ENCODE results near the gene DCLRE1A. TPM values are rescaled to one million over a fixed set of nuclear protein-coding genes. Genes with fewer than 3 reads are reported as not detected.

The DCLRE1A gene
- total RNA-seq: 10 to 100 TPM; 12.7 to 13.9 TPM

GRCh38 chr10:113854013-113854760, at the start of gene DCLRE1A, which contains the start of gene NHLRC2:
Gene DCLRE1A, minus strand, starts transcription at chr10:113854082. Its CDS starts 900 bp downstream, at chr10:113853182.
Gene NHLRC2, plus strand, starts transcription at chr10:113854661. Its CDS starts 212 bp downstream, at chr10:113854873.
- ChIA-PET CTCF (no interaction called here), POLR2A (no interaction called here)
- H3K4me3 Mint-ChIP-seq: peak within 1 kb of the TSS; percentile 97
- no peaks in the 10 kb centered on the region for H3K27me3 Mint-ChIP-seq
- peak; percentile 60 for DNase-seq
- H3K27ac Mint-ChIP-seq: peak within 1 kb of the TSS; percentile 98
- peaks cover 30% of the 10 kb centered on the region for H3K36me3 Mint-ChIP-seq (ENCODE audit: low read depth)
- H3K9me3 Mint-ChIP-seq: no peaks in the 10 kb centered on the region
- peaks cover 59% of the 10 kb centered on the region for H3K4me1 Mint-ChIP-seq

DNA sequence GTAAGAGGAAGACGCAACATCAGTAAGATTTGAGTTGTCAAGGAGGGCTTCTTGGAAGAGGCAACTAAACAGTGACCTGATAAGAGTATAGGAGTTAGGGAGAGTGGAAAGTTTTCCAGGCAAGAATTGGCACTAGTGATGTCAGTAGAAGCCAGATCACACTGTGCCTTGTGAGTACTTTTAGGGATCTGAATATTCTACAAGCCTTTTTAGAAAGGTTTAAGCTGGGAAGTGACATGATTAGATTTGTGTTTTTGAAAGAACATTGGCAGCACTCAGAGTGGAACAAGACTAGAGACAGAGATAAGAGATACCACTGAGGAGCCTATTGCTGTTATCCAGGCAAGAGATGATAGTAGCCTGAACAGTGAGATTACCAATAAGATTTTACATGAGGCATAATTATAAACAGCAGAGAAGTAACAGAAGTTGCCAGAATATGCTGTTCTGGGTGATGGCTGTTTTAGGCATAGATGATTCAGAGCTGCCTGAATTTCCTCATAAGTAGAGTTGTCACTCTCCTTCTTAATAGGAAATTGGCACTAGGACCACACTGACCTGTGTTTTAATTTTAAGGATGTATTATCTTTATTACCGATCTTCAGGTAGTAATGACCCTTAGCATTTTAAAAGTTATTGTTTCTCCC, 46.2 kb upstream of the DCLRE1A start:
- no peak overlapping the region for H3K27ac Mint-ChIP-seq
- H3K4me1 Mint-ChIP-seq: no peaks in the 10 kb centered on the region
- H3K27me3 Mint-ChIP-seq: no peaks in the 10 kb centered on the region
- H3K36me3 Mint-ChIP-seq (ENCODE audit: low read depth): peaks cover 21% of the 10 kb centered on the region
- no peak overlapping the region for H3K4me3 Mint-ChIP-seq
- ChIA-PET CTCF (interaction anchor here (0.6 kb wide), 1 partner anchor 67 kb away, joined by 3 read pairs; no protein-coding TSS in a partner anchor), POLR2A (no interaction called here)
- H3K9me3 Mint-ChIP-seq: no peaks in the 10 kb centered on the region
- DNase-seq: no peak

GRCh38 chr10:113897693-113898618, 44.1 kb upstream of the DCLRE1A start:
- Mint-ChIP-seq H3K27me3 (no peaks in the 10 kb centered on the region), H3K4me1 (no peaks in the 10 kb centered on the region), H3K4me3 (no peak overlapping the region), H3K27ac (no peak overlapping the region), H3K36me3 (ENCODE audit: low read depth) (peaks cover 13% of the 10 kb centered on the region), H3K9me3 (no peaks in the 10 kb centered on the region)
- ChIA-PET POLR2A (no interaction called here), CTCF (interaction anchor here (1.3 kb wide), 2 partner anchors 25 to 125 kb away, joined by 3 to 4 read pairs; no protein-coding TSS in a partner anchor)
- DNase-seq: no peak

DNA sequence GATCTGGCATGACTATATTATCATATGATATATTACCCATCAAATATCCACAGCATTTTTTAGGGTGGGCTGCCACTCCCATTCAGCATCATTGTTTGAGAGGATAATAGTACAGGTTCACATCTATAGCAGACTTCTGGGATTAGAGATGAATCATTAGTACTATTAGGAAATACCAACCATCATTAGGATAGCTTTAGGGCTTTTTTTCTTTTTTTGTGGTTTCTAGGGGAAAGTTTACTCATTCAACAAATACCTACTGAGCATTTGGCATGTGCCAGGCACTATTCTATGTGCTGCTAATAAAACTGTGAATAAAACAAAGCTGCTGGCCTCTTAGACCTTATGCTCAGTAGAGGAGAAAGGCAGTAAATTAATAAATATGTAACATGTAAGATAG, 41.1 kb upstream of the DCLRE1A start:
- Mint-ChIP-seq H3K36me3 (ENCODE audit: low read depth) (peaks cover 11% of the 10 kb centered on the region), H3K4me1 (no peaks in the 10 kb centered on the region), H3K9me3 (no peaks in the 10 kb centered on the region), H3K27ac (no peak overlapping the region), H3K4me3 (no peak overlapping the region), H3K27me3 (no peaks in the 10 kb centered on the region)
- ChIA-PET POLR2A (no interaction called here), CTCF (no interaction called here)
- DNase-seq: no peak

- no peaks in the 10 kb centered on the region for H3K9me3 Mint-ChIP-seq
- no peaks in the 10 kb centered on the region for H3K4me1 Mint-ChIP-seq
- H3K27ac Mint-ChIP-seq: no peak overlapping the region
- POLR2A ChIA-PET: no interaction called here
- H3K36me3 Mint-ChIP-seq (ENCODE audit: low read depth): peaks cover 14% of the 10 kb centered on the region
- no peak overlapping the region for H3K4me3 Mint-ChIP-seq
- no peak for DNase-seq
- CTCF ChIA-PET: no interaction called here
- no peaks in the 10 kb centered on the region for H3K27me3 Mint-ChIP-seq
Observed at GRCh38 chr10:113894581-113894980, 40.7 kb upstream of the DCLRE1A start.

DNA sequence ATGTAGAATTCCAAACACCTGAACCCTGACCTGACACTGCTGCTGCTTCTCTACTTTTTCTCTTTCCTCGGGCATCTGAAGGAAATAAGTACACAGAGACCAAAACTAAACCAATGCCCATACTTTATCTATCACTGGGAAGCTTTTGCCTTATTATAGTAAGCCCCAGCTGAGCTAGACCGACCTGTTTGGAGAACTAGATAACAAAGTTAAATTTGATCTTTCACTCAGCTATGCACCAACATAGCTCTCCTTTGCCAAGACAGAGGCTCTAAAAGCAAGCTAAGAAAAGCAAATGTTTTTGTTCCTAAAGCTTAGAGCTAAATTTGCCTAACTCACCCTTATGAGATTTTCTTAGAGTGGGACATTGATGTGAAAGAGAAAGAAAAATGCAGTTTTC, 39.7 kb upstream of the DCLRE1A start:
- H3K27me3 Mint-ChIP-seq: no peaks in the 10 kb centered on the region
- H3K36me3 Mint-ChIP-seq (ENCODE audit: low read depth): peaks cover 12% of the 10 kb centered on the region
- H3K4me1 Mint-ChIP-seq: no peaks in the 10 kb centered on the region
- no peak overlapping the region for H3K4me3 Mint-ChIP-seq
- ChIA-PET POLR2A (no interaction called here), CTCF (no interaction called here)
- no peaks in the 10 kb centered on the region for H3K9me3 Mint-ChIP-seq
- DNase-seq: no peak
- H3K27ac Mint-ChIP-seq: no peak overlapping the region

DNA sequence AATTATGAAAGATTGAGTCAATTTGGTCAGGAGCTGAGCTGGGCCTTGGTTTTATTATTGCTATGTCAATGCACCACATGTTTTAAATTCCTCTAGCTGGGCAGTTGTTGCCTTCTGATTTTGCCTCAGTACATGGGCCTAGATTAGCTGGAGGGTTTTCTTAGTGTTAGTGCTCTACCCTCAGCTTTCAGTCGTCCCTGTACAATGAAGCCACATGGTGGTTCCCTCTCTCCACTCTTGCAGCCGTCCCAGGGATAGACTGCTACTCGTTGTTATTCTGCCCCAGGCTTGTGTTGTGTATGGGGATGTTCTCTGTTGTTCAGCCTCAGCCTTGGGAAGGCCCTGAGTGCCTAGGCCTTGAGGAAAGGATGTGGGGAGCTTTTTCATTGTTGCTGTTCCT, 37.6 kb upstream of the DCLRE1A start:
- H3K9me3 Mint-ChIP-seq: no peaks in the 10 kb centered on the region
- no peaks in the 10 kb centered on the region for H3K27me3 Mint-ChIP-seq
- peaks cover 23% of the 10 kb centered on the region for H3K36me3 Mint-ChIP-seq (ENCODE audit: low read depth)
- no peak overlapping the region for H3K27ac Mint-ChIP-seq
- no peak overlapping the region for H3K4me3 Mint-ChIP-seq
- no peak for DNase-seq
- no peaks in the 10 kb centered on the region for H3K4me1 Mint-ChIP-seq
- POLR2A ChIA-PET: no interaction called here
- CTCF ChIA-PET: no interaction called here

GRCh38 chr10:113890769-113891168, 36.9 kb upstream of the DCLRE1A start:
- Mint-ChIP-seq H3K36me3 (ENCODE audit: low read depth) (peaks cover 27% of the 10 kb centered on the region), H3K4me1 (no peaks in the 10 kb centered on the region), H3K27me3 (no peaks in the 10 kb centered on the region), H3K4me3 (no peak overlapping the region), H3K27ac (no peak overlapping the region), H3K9me3 (no peaks in the 10 kb centered on the region)
- POLR2A ChIA-PET: no interaction called here
- no peak for DNase-seq
- CTCF ChIA-PET: no interaction called here

DNA sequence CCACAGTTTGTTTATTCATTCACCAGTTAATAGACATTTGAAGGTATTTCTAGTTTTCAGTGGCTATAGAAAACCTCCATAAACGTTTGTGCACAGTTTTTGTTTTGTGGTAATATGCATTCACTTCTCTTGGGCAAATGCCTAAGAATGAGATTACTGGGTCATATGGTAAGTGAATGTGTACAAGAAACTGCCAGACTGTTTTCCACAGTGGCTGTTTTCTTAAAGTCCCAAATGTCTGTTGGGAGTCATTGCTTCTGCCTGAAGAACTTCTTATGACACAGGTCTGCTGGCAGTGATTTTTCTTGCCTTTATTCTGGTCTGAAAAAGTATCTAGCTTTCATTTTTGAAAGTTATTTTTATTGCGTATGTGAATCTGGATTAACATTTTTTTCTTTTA, 36.0 kb upstream of the DCLRE1A start:
- ChIA-PET POLR2A (no interaction called here), CTCF (no interaction called here)
- peaks cover 34% of the 10 kb centered on the region for H3K36me3 Mint-ChIP-seq (ENCODE audit: low read depth)
- DNase-seq: no peak
- no peaks in the 10 kb centered on the region for H3K4me1 Mint-ChIP-seq
- H3K4me3 Mint-ChIP-seq: no peak overlapping the region
- no peaks in the 10 kb centered on the region for H3K27me3 Mint-ChIP-seq
- no peak overlapping the region for H3K27ac Mint-ChIP-seq
- H3K9me3 Mint-ChIP-seq: no peaks in the 10 kb centered on the region

- Mint-ChIP-seq H3K36me3 (ENCODE audit: low read depth) (peaks cover 54% of the 10 kb centered on the region), H3K9me3 (no peaks in the 10 kb centered on the region), H3K4me1 (peaks cover 12% of the 10 kb centered on the region), H3K4me3 (no peak overlapping the region), H3K27ac (no peak overlapping the region), H3K27me3 (no peaks in the 10 kb centered on the region)
- no peak for DNase-seq
- ChIA-PET CTCF (no interaction called here), POLR2A (no interaction called here)
Observed at GRCh38 chr10:113882240-113882639, 28.4 kb upstream of the DCLRE1A start.

DNA sequence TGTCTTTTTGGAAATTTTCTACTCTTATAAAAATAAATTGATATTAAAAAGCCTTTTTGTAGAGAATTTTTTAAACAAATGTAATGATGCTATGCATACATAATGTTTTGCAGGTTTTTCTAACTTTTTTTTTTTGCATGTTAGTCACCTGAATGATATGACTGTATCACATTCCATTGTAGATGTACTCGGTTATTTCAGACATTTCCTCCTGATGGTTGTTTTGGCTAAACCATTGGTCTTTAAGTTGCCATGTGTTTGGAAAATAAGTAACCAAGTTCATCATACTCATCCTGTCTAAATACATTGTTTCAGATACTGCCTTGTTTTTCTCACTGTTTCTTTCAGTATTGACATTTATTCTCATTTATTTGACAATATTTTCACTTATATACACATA, 26.4 kb upstream of the DCLRE1A start:
- Mint-ChIP-seq H3K4me3 (no peak overlapping the region), H3K36me3 (ENCODE audit: low read depth) (peaks cover 38% of the 10 kb centered on the region), H3K27ac (no peak overlapping the region), H3K27me3 (no peaks in the 10 kb centered on the region), H3K9me3 (no peaks in the 10 kb centered on the region), H3K4me1 (peaks cover 12% of the 10 kb centered on the region)
- no peak for DNase-seq
- CTCF ChIA-PET: interaction anchor here (0.7 kb wide), 1 partner anchor 88 kb away, joined by 3 read pairs; no protein-coding TSS in a partner anchor
- POLR2A ChIA-PET: no interaction called here

DNA sequence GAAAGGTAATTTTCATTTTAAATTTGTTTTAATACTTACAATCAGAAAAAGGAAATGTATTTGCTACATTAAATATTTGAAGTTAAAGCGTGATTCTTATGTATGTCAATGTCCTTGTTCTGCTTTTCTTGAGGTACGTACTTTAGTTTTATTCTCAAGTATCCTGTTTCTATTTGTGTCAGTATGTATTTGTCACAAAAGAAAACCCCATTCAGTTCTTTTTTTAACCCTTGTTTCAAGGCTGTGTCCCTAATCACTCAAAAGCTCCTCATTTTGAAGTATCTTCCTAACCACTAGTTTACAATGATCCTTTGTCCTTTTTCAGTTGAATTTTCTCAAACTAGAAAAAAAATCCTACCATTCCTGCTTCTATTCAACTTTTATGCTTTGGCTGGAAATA, 25.8 kb upstream of the DCLRE1A start:
- Mint-ChIP-seq H3K4me3 (no peak overlapping the region), H3K4me1 (peaks cover 12% of the 10 kb centered on the region), H3K27me3 (no peaks in the 10 kb centered on the region), H3K9me3 (no peaks in the 10 kb centered on the region), H3K36me3 (ENCODE audit: low read depth) (peaks cover 38% of the 10 kb centered on the region), H3K27ac (no peak overlapping the region)
- POLR2A ChIA-PET: no interaction called here
- no peak for DNase-seq
- CTCF ChIA-PET: interaction anchor here (0.7 kb wide), 1 partner anchor 88 kb away, joined by 3 read pairs; no protein-coding TSS in a partner anchor

GRCh38 chr10:113876461-113876860, 22.6 kb upstream of the DCLRE1A start:
- POLR2A ChIA-PET: no interaction called here
- no peak overlapping the region for H3K4me3 Mint-ChIP-seq
- H3K9me3 Mint-ChIP-seq: peaks cover 18% of the 10 kb centered on the region
- no peak overlapping the region for H3K27ac Mint-ChIP-seq
- no peaks in the 10 kb centered on the region for H3K27me3 Mint-ChIP-seq
- no peaks in the 10 kb centered on the region for H3K4me1 Mint-ChIP-seq
- H3K36me3 Mint-ChIP-seq (ENCODE audit: low read depth): peaks cover 28% of the 10 kb centered on the region
- no peak for DNase-seq
- CTCF ChIA-PET: interaction anchor here (0.7 kb wide), 1 partner anchor 271 kb away, joined by 3 read pairs; no protein-coding TSS in a partner anchor
